Vagina (tissue), 2 donors: ENCODE data around the gene FAM120AOS.

ENCODE experiments used
- CTCF ChIP-seq, 3 experiments: fragments of 450-650 bp in 2 of 3; fragments of 200-600 bp in 1 of 3; sonication (generic) in 1 of 3; IDR thresholded peaks; one replicate each; pipeline ENCODE4 v1.5.1; 2017 to 2019; ENCODE audit warnings: antibody characterized with exemption in 3 of 3, mild to moderate bottlenecking in 2 of 3, moderate library complexity in 2 of 3
- POLR2A ChIP-seq, 2 donors: fragments of 450-650 bp; IDR thresholded peaks; one replicate each; pipeline ENCODE4 v1.6.1; 2017; ENCODE audit warnings: antibody characterized with exemption in 2 of 2, mild to moderate bottlenecking in 2 of 2, moderate library complexity in 2 of 2
- POLR2AphosphoS5 ChIP-seq, 2 donors: sonication (generic); formaldehyde crosslinking; IDR thresholded peaks; one replicate each; pipeline ENCODE4 v1.9.0; 2017; ENCODE audit warnings: antibody characterized with exemption in 2 of 2, mild to moderate bottlenecking in 2 of 2, low read depth in 1 of 2; ENCODE audit not compliant: insufficient read depth in 1 of 2

- no peak for TF ChIP-seq POLR2AphosphoS5 (IDR thresholded peaks at IDR 0.05; ENCODE audit: insufficient read depth in 1 of 2, low read depth in 1 of 2)
- no peak for TF ChIP-seq CTCF (IDR thresholded peaks at IDR 0.05)
- no peak for TF ChIP-seq POLR2A (IDR thresholded peaks at IDR 0.05)
Observed at GRCh38 chr9:93435386-93435785, 18.0 kb downstream of the FAM120AOS start.
